ENCODE measurements around the gene SYF2. TPM values are rescaled to one million over a fixed set of nuclear protein-coding genes. Genes with fewer than 3 reads are reported as not detected.

The SYF2 gene
- total and polyA plus RNA-seq, 2 experiments from 2014 or later, result 24.6 to 82.6 TPM

DNA sequence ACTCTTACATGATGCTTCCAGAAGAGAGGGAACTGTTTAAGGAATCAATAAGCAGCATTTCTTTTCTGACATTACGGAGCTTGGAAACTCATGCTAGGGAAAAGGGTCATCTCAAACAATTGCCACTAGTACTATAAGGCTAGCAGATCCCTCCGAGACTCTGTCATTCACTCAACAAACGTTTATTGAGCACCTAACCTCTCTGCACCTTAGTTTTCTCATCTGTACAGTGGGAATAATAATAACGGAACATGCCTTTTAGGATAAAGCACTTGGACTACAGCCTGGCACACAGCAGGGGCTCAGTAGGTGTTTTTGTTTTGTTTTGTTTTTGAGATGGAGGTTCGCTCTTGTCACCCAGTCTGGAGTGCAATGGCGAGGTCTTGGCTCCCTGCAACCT lies 51.3 kb downstream of the SYF2 start:
- no peak overlapping the region for H3K4me3 Mint-ChIP-seq
- Histone ChIP-seq H3K36me3 (ENCODE audit: insufficient read depth) (no peaks in the 10 kb centered on the region), H3F3A (replicated peaks; ENCODE audit: low read depth) (no peaks in the 10 kb centered on the region), H3K27me3 (ENCODE audit: insufficient read depth) (no peaks in the 10 kb centered on the region), H3K4me1 (ENCODE audit: insufficient read depth) (no peaks in the 10 kb centered on the region), H3K27ac (ENCODE audit: low read depth) (no peak overlapping the region), H3K4me2 (no peak overlapping the region), H2AFZ (no peak overlapping the region), H3K4me3 (no peak overlapping the region), H3K79me2 (replicated peaks; ENCODE audit: insufficient read depth) (no peaks in the 10 kb centered on the region), H3K9me2 (ENCODE audit: insufficient read depth) (no peaks in the 10 kb centered on the region), H4K20me1 (replicated peaks; ENCODE audit: insufficient read depth) (no peaks in the 10 kb centered on the region)
- TF ChIP-seq CTCF (conservative IDR thresholded peaks at IDR 0.05; ENCODE audit: low read depth in 2 of 2), result no peak
- DNase-seq (ENCODE audit: low spot score), result no peak
- H3K9me3 Mint-ChIP-seq, result peaks cover 19% of the 10 kb centered on the region
- H3K4me1 Mint-ChIP-seq, result no peaks in the 10 kb centered on the region
- H3K27me3 Mint-ChIP-seq (ENCODE audit: insufficient read depth, low read depth, poor library complexity), result peaks cover 5% of the 10 kb centered on the region
- H3K36me3 Mint-ChIP-seq (ENCODE audit: low read depth), result peaks cover 2% of the 10 kb centered on the region; the same call in 1 of the 3 replicates
- no peak overlapping the region for H3K27ac Mint-ChIP-seq
- no peak for ATAC-seq

DNA sequence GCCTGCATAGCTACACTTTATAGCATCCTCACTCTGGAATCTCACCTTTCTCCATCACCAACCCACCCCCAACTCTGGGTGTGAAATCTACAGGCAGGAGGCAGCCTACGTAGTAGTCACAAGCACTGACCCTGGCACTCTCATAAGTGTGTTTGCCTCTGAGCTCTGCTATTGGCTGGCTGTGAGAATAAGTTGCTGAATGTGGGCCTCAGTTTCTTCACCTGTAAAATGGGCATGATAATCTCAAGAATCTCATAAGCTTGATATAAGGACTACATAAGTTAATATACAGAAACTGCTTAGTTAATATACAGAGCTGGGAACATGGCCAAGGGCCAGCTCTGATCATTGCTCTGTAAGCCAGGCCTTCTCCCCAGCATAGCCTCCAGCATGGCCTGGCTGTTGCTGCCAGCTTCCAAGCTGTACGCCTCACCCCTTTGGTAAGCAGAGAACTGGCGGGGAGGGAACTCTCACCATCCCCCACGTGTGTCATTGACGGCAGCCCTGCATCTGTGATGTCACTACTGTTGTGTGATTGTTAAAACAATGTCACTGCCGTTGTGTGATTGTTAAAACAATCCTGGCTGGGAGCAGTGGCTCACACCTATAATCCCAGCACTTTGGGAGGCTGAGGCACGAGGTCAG lies 53.3 kb downstream of the SYF2 start:
- Histone ChIP-seq H3K27ac (ENCODE audit: low read depth) (no peak overlapping the region), H3K9me2 (ENCODE audit: insufficient read depth) (no peaks in the 10 kb centered on the region), H2AFZ (no peak overlapping the region), H3K36me3 (ENCODE audit: insufficient read depth) (no peaks in the 10 kb centered on the region), H3K79me2 (replicated peaks; ENCODE audit: insufficient read depth) (no peaks in the 10 kb centered on the region), H3K4me3 (no peak overlapping the region), H4K20me1 (replicated peaks; ENCODE audit: insufficient read depth) (no peaks in the 10 kb centered on the region), H3F3A (replicated peaks; ENCODE audit: low read depth) (no peaks in the 10 kb centered on the region), H3K27me3 (ENCODE audit: insufficient read depth) (no peaks in the 10 kb centered on the region), H3K4me1 (ENCODE audit: insufficient read depth) (no peaks in the 10 kb centered on the region), H3K4me2 (no peak overlapping the region)
- DNase-seq (ENCODE audit: low spot score) (no peak), ATAC-seq (no peak)
- H3K4me1 Mint-ChIP-seq, result no peaks in the 10 kb centered on the region
- peaks cover 3% of the 10 kb centered on the region; the same call in 1 of the 3 replicates for H3K36me3 Mint-ChIP-seq (ENCODE audit: low read depth)
- peaks cover 21% of the 10 kb centered on the region for H3K9me3 Mint-ChIP-seq
- peaks cover 2% of the 10 kb centered on the region for H3K27me3 Mint-ChIP-seq (ENCODE audit: insufficient read depth, low read depth, poor library complexity)
- H3K4me3 Mint-ChIP-seq, result no peak overlapping the region
- no peak overlapping the region for H3K27ac Mint-ChIP-seq
- TF ChIP-seq, protein P1, sequence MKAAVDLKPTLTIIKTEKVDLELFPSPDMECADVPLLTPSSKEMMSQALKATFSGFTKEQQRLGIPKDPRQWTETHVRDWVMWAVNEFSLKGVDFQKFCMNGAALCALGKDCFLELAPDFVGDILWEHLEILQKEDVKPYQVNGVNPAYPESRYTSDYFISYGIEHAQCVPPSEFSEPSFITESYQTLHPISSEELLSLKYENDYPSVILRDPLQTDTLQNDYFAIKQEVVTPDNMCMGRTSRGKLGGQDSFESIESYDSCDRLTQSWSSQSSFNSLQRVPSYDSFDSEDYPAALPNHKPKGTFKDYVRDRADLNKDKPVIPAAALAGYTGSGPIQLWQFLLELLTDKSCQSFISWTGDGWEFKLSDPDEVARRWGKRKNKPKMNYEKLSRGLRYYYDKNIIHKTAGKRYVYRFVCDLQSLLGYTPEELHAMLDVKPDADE (IDR thresholded peaks at IDR 0.05), result no peak
- TF ChIP-seq CREB1 (CRISPR knock-in tag; IDR thresholded peaks at IDR 0.05; ENCODE audit: low read depth), result no peak
- TF ChIP-seq JUNB (IDR thresholded peaks at IDR 0.05; ENCODE audit: unreplicated experiment), result no peak
- no peak for TF ChIP-seq REST (IDR thresholded peaks at IDR 0.05; ENCODE audit: unreplicated experiment)
- TF ChIP-seq NANOG (IDR thresholded peaks at IDR 0.05; ENCODE audit: borderline replicate concordance), result no peak
- no peak for TF ChIP-seq POLR2AphosphoS5 (IDR thresholded peaks at IDR 0.05; ENCODE audit: low read depth)
- no peak for TF ChIP-seq EZH2phosphoT487 (IDR thresholded peaks at IDR 0.05; ENCODE audit: unreplicated experiment)
- TF ChIP-seq EZH2 (IDR thresholded peaks at IDR 0.05; ENCODE audit: low read depth, unreplicated experiment), result no peak
- TF ChIP-seq ZNF114 (CRISPR knock-in tag; IDR thresholded peaks at IDR 0.05), result no peak
- no peak for TF ChIP-seq STAT1 (IDR thresholded peaks at IDR 0.05; ENCODE audit: unreplicated experiment)
